K562 (cell line): ENCODE measurements around the gene KCNIP2. TPM values are rescaled to one million over a fixed set of nuclear protein-coding genes. Genes with fewer than 3 reads are reported as not detected.

Source experiments
- ATF3 ChIP-seq, 2 experiments: fragments of 450-650 bp in 1 of 2; sonication (generic) in 1 of 2; formaldehyde crosslinking in 1 of 2; IDR thresholded peaks in 1 of 2; conservative IDR thresholded peaks in 1 of 2; 2 replicates each; pipeline versions ENCODE4 v1.6.1 to v1.8.1; 2016 to 2023; ENCODE audit warnings: mild to moderate bottlenecking in 2 of 2, moderate library complexity in 2 of 2, inconsistent platforms in 1 of 2, missing genetic modification reagents in 1 of 2
- COPS2 ChIP-seq: fragments of 450-650 bp; conservative IDR thresholded peaks from 2 replicates; pipeline ENCODE4 v1.6.1; 2016; ENCODE audit warnings: mild to moderate bottlenecking, moderate library complexity
- CTBP1 ChIP-seq: fragments of 450-650 bp; IDR thresholded peaks from 2 replicates; pipeline ENCODE4 v1.6.1; 2016; ENCODE audit warnings: borderline replicate concordance
- CXXC5 ChIP-seq: fragments of 250-450 bp; sonication (Bioruptor Pico); IDR thresholded peaks from 2 replicates; pipeline ENCODE4 v1.8.0; 2022; ENCODE audit warnings: inconsistent platforms, mild to moderate bottlenecking, moderate library complexity
- E2F3 ChIP-seq: fragments of 250-450 bp; sonication (Bioruptor Pico); IDR thresholded peaks from 2 replicates; pipeline ENCODE4 v1.4.0; 2020; ENCODE audit warnings: mild to moderate bottlenecking
- EZH2 ChIP-seq: IDR thresholded peaks from 2 replicates; pipeline ENCODE4 v1.6.1; 2012; ENCODE audit warnings: low read depth, mild to moderate bottlenecking, inconsistent platforms, low read length, borderline replicate concordance
- FOXK2 ChIP-seq, 2 experiments: fragments of 450-650 bp; IDR thresholded peaks in 1 of 2; conservative IDR thresholded peaks in 1 of 2; 2 replicates each; pipeline ENCODE4 v1.6.1; 2016; ENCODE audit warnings: low read depth in 2 of 2, mild to moderate bottlenecking in 1 of 2
- HCFC1 ChIP-seq: IDR thresholded peaks from 2 replicates; pipeline ENCODE4 v1.6.1; 2012; ENCODE audit warnings: low read depth, low read length, improper control_type of control experiment
- HNRNPL ChIP-seq: fragments of 200-400 bp; formaldehyde crosslinking; IDR thresholded peaks from 2 replicates; pipeline ENCODE4 v1.6.1; 2017; ENCODE audit warnings: low read depth, mild to moderate bottlenecking, low read length
- PML ChIP-seq: IDR thresholded peaks from 2 replicates; pipeline ENCODE4 v1.6.1; 2012; ENCODE audit warnings: low read length, inconsistent platforms
- POLR2B ChIP-seq: fragments of 450-650 bp; IDR thresholded peaks from 2 replicates; pipeline ENCODE4 v1.6.1; 2018; ENCODE audit warnings: low read depth; ENCODE audit not compliant: partially characterized antibody
- PPARD ChIP-seq: fragments of 250-450 bp; sonication (Bioruptor Pico); IDR thresholded peaks from 2 replicates; pipeline ENCODE4 v1.8.0; 2022; ENCODE audit warnings: inconsistent platforms, mild to moderate bottlenecking, moderate library complexity
- SMARCE1 ChIP-seq: fragments of 450-650 bp; IDR thresholded peaks from 2 replicates; pipeline ENCODE4 v1.7.1; 2016; ENCODE audit warnings: mild to moderate bottlenecking
- SNAPC5 ChIP-seq: fragments of 250-450 bp; sonication (Bioruptor Pico); IDR thresholded peaks from 2 replicates; pipeline ENCODE4 v1.8.0; 2021; ENCODE audit warnings: moderate library complexity, mild to moderate bottlenecking, inconsistent platforms
- STAT5B ChIP-seq: fragments of 250-450 bp; sonication (Bioruptor Pico); IDR thresholded peaks from 2 replicates; pipeline ENCODE4 v1.8.0; 2021; ENCODE audit warnings: mild to moderate bottlenecking, inconsistent platforms
- YY1 ChIP-seq, 3 experiments: IDR thresholded peaks; 2 replicates each; pipeline ENCODE4 v1.6.1; 2011; ENCODE audit warnings: low read length in 2 of 3, mild to moderate bottlenecking in 2 of 3, moderate library complexity in 2 of 3, borderline replicate concordance in 1 of 3, control low read depth in 1 of 3, low read depth in 1 of 3; ENCODE audit not compliant: insufficient read depth in 3 of 3, insufficient replicate concordance in 2 of 3, control insufficient read depth in 1 of 3, insufficient read length in 1 of 3; ENCODE audit errors: extremely low read depth in 1 of 3
- ZKSCAN1 ChIP-seq: fragments of 150-350 bp; IDR thresholded peaks from 2 replicates; pipeline ENCODE4 v1.6.1; 2016; ENCODE audit warnings: low read depth, low read length
- ZNF518B ChIP-seq: fragments of 250-450 bp; sonication (Bioruptor Pico); IDR thresholded peaks from 2 replicates; pipeline ENCODE4 v1.5.0; 2021; ENCODE audit warnings: mild to moderate bottlenecking, moderate library complexity
- ZNF639 ChIP-seq, 2 experiments: fragments of 200-800 bp in 1 of 2; sonication (Bioruptor generic) in 1 of 2; sonication (generic) in 1 of 2; formaldehyde crosslinking in 1 of 2; IDR thresholded peaks in 1 of 2; conservative IDR thresholded peaks in 1 of 2; 2 replicates each; pipeline versions ENCODE4 v1.5.0 to v1.6.1; 2016 to 2020; ENCODE audit warnings: missing compliant biosample characterization in 1 of 2, missing genetic modification characterization in 1 of 2, missing genetic modification reagents in 1 of 2
- polyA plus RNA-seq, 8 experiments: library from polyadenylated mRNA; depleted of rRNA in 4 of 8; stranded (reverse) in 5 of 8; unstranded in 3 of 8; fragments of >200 nt; fragmentation: Nextera tagmentation in 2 of 8; fragmentation: Illumina TruSeq in 1 of 8; extraction: Ambion mirVana in 2 of 8; extraction: Trizol in 1 of 8; gene quantifications; 2 replicates each; pipeline versions ENCODE4 v1.2.1 to v1.2.3, GENCODE V29; 2011 to 2014; ENCODE audit warnings: inconsistent platforms in 1 of 8, missing spikeins in 1 of 8
- total RNA-seq, 7 experiments: library from RNA; depleted of rRNA in 6 of 7; stranded (reverse); fragments of >200 nt in 6 of 7; fragmentation: Illumina TruSeq in 2 of 7; extraction: Trizol in 2 of 7; gene quantifications; 2 replicates each; pipeline versions ENCODE4 v1.2.1 to v1.2.3, GENCODE V29; 2011 to 2021; ENCODE audit warnings: low replicate concordance in 1 of 7

KCNIP2 gene
- total and polyA plus RNA-seq, 9 of the 15 experiments (the other 6 are each of a cell fraction or from before 2014, with no cell fraction given) = 2.5 to 7.6 (median 4.1) TPM

GRCh38 chr10:101782811-101783735 lies 60.5 kb downstream of the KCNIP2 start, which contains the start of gene NPM3 (continued):
- TF ChIP-seq COPS2 = no peak
- TF ChIP-seq ATF3 (IDR thresholded peaks at IDR 0.05) = no peak
- TF ChIP-seq ATF3 (CRISPR knock-in tag; conservative IDR thresholded peaks at IDR 0.05) = no peak
- TF ChIP-seq STAT5B (CRISPR knock-in tag) = no peak
- TF ChIP-seq ZNF639 (CRISPR knock-in tag; conservative IDR thresholded peaks at IDR 0.05 in 1 of 2, IDR thresholded peaks at IDR 0.05 in 1 of 2) = no peak
- peak; percentile 69 for TF ChIP-seq HCFC1
- no peak for TF ChIP-seq SNAPC5 (CRISPR knock-in tag)
- no peak for TF ChIP-seq ZNF518B
- no peak for TF ChIP-seq ZKSCAN1
- TF ChIP-seq CTBP1 = no peak
- no peak for TF ChIP-seq FOXK2 (conservative IDR thresholded peaks at IDR 0.05 in 1 of 2, IDR thresholded peaks at IDR 0.05 in 1 of 2; ENCODE audit: low read depth in 2 of 2)
- no peak for TF ChIP-seq PML
- TF ChIP-seq PPARD = no peak
- TF ChIP-seq CXXC5 (CRISPR knock-in tag) = 0 out of 2 replicates have a peak, but pooled peaks have one; percentile 23
- no peak for TF ChIP-seq E2F3 (CRISPR knock-in tag)
- no peak for TF ChIP-seq SMARCE1
- TF ChIP-seq EZH2 = no peak
- no peak for TF ChIP-seq HNRNPL
- no peak for TF ChIP-seq POLR2B
- TF ChIP-seq YY1 (IDR thresholded peaks at IDR 0.05; ENCODE audit: borderline replicate concordance in 1 of 3, control insufficient read depth in 1 of 3, extremely low read depth in 1 of 3, insufficient read depth in 3 of 3, insufficient read length in 1 of 3, insufficient replicate concordance in 2 of 3, low read depth in 1 of 3, low read length in 2 of 3) = peak; percentile 50 to 94 (median 92)
